Urothelium cell line (cell line): Measurements from ENCODE around the gene SELENON.

ENCODE experiments used
- DNase-seq: peaks from one replicate; pipeline ENCODE4 v3.0.0; 2011; ENCODE audit warnings: low spot score, mixed read lengths
- FAIRE-seq: peaks from 2 replicates; lab custom pipeline; 2011; peaks lifted over from hg19 to GRCh38; lab: Jason Lieb, UNC

The SELENON gene

GRCh38 chr1:25808481-25809244 is 8.7 kb downstream of the SELENON start:
- FAIRE-seq, result no peak
- no peak for DNase-seq

GRCh38 chr1:25809283-25809926 is 9.4 kb downstream of the SELENON start:
- FAIRE-seq, result no peak
- no peak for DNase-seq

- FAIRE-seq (no peak), DNase-seq (no peak)
Observed at GRCh38 chr1:25809929-25810328, 9.9 kb downstream of the SELENON start.

DNA sequence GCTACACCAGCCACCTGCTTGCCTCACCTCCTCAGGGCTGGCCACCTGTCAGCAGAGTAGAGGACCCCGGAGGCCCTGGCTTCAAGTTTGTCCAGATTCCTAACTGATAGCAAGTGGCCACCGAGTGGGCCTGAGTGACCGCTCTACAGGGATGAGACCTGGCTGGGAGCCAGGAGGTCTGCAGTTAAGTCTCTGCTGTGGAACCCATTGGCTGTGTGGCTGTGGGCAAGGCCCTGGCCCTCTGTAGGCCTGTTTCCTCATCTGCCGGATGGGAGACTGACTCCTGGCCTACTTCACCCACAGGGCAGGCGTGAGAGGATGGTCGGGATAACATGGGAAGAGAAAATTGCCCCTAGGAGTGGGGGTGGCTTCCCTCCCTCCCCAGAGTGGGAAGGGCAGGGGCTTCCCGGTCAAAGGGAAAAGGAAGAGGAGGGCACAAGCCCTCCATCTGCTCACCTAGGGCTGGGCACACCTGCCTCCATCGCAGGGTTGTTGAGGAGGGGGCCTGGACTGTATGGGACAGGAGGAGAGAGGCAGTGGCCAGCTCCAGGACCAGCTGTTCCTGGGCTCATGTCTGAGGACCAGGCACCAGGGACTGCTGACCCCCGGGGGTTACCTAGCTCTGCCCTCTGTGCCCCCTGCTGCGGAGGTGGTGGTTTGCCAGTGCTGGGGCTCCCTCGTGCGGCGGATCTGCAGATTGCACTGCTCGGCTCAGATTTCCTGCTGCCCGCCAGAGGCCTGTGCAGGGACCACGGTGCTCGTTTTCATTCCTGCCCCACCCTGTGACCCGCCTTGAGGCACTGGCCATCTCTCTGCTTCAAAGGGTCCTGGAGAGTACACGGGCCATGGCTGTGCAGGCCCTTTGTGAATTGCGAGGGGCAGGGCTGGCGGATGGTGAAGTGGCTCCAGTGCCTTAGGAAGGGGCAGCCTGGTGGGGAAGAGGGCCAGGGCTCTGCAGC is 10.6 kb downstream of the SELENON start:
- FAIRE-seq (no peak), DNase-seq (peak; percentile 76)

- FAIRE-seq, result no peak
- DNase-seq, result no peak
Observed at GRCh38 chr1:25811384-25812082, 11.5 kb downstream of the SELENON start.

DNA sequence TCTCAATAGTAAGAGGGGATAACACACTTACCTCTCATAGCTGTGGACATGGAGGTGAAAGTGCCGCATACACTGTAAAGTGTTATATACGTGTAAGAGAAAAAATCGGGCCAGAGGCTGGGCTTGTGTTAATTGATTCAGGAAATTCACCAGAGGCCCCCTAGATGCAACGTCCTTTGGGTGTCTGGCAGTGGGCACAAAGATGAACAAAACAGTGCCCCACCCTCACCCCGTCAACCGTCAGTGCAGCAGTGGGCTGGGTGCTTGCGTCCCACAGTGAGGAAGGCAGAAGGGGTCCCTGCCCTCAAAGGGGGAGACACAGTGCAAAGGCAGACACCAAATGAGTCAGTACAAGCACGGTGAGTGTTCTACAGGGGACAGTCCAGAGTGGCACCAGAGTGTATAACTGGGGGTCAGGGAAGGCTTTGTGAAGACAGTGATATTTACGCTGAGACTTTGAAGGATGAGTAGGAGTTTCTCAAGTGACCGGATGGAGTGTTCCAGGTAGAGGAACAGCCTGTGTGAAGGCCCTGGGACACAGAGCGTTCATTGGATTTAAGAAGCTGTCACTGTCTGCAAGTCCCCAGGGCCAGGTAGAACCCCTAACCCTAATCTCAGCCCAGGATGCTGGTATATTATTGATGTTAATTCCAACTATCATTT is 13.2 kb downstream of the SELENON start:
- FAIRE-seq (no peak), DNase-seq (no peak)

DNA sequence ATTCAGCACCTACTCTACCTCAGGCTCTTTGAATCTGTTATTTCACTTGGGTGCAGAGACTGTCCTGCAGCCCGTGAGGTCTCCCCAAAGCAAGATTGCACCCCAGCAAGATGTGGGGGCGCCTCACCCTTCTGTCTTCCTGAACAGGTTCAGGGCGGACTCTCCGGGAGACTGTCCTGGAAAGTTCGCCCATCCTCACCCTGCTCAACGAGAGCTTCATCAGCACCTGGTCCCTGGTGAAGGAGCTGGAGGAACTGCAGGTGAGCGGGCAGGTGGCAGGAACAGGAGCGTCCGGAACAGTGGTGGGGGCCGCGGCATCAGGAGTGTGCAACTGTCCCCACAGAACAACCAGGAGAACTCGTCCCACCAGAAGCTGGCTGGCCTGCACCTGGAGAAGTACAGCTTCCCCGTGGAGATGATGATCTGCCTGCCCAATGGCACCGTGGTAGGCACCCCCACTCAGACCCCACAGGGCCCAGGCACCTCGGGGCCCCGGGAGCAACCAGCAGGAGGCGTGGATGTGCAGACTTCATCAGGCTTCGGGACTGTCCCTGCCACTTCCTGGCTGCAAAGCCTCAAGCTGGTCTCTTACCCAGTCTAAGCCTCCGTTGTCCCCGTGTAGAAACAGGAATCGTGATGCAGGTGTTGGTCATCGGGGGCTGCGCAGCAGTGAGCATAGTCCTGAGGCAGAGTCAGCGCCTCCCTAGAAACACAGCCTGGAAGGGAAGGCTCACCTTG is 13.9 kb downstream of the SELENON start:
- FAIRE-seq, result no peak

GRCh38 chr1:25814549-25815087 is 14.6 kb downstream of the SELENON start:
- FAIRE-seq (no peak), DNase-seq (no peak)

More for the DNA sequence above, 13.9 kb downstream of the SELENON start:
- DNase-seq, result no peak

- FAIRE-seq, result no peak
- no peak for DNase-seq
Observed at GRCh38 chr1:25815208-25816111, 15.5 kb downstream of the SELENON start.

DNA sequence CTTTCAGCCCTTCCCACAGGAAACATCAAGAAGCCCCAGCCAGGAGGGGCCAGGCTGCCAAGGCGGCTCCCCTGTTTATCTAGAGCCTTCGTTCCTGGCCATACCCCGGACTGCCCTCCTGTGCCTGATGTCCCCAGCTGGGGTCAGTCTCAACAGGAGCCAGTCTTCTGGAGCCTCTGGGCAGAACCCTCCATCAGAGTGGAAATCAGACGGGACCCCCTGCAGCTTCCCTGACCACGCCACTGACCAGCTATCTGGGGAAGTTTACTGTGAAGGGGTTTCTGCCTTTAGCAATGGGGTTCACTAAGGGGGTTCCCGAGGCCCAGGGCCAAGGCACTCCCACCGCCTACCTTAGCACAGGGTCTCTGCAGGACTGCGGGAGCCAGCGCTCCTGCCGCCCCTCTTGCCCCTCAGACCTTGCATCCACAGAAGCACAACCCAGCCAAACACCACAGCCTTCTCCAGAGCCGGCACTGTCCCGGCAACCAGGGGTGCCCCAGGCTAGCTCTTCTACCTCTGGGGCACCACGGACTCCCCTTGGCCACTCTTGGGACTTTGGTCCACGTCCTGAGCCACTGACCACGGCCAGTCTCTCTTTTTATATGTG is 16.2 kb downstream of the SELENON start:
- FAIRE-seq, result no peak
- no peak for DNase-seq

DNA sequence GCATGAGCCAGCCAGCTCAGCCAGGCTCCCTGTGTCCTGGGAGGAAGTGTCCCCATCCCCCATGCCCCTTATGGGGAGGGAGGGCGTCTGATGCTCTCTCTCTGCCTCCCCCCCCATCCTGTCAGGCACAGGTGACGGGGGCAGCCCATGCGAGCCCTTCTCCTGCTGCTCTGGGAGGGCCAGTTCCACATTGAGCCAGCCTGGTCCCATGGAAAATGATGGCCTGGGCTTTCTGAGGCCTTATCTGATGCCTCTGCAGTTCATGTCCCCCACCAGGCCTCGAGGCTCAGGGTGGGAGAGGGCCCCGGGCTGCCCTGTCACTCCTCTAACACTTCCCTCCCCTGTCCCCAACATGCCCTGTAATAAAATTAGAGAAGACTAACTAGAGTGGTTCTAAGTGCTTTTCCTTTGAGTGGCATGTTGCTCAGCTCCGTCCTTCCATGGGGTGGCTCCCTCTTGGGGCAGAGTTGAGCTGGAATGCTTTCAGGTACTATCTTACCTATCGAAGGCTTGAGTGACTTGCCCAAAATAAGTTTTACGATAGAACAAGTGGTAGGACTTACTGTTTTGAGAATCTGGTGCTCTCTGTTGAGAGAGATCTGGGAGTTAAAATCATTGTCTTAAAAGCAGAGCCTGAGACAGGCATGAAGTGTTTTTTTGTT is 18.0 kb downstream of the SELENON start:
- DNase-seq, result no peak
- no peak for FAIRE-seq

- FAIRE-seq (no peak), DNase-seq (no peak)
Observed at GRCh38 chr1:25818569-25818968, 18.6 kb downstream of the SELENON start.

DNA sequence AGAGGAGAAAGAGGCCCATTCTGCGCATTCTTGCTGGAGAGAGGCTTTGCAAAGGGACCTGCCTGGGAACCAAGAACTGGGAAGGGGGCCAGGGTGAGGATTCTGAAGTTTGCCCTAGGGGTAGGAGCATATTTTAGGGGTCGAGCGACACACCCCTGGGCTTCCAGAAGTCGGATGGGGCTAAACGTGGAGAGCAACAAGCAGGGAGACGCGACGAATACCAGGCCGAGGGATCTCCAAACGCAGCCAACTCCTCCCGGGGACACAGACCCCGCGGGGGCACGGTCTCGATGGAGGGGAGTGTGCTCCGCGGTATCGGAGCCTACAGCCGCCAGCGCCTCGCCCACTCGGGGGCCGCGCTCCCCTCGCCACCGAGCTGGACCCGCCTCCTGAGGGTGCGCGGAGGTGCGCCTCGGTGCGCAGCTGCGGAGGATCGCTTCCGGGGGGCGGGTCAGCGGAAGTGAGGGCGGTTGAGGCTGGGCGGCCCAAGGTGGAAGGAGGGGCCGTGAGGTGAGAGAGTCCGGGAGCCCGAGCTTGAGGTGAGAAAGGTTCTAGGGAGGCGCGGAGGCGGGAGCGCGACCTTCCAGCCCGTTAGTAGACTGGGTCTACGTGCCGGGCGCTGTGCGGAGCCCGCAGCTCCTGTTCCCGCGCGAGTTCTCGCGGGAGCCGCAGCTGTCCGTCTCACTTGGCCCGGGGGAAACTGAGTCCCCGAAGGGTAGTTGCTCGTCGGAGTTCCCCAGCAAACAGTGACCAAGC is 19.7 kb downstream of the SELENON start, which contains the start of gene MTFR1L:
Gene MTFR1L (plus strand): TSS at position 464 of the 756 bp plus-strand sequence. CDS start 3,151 bp downstream, outside the sequence.
- FAIRE-seq, result peak; percentile 74

DNA sequence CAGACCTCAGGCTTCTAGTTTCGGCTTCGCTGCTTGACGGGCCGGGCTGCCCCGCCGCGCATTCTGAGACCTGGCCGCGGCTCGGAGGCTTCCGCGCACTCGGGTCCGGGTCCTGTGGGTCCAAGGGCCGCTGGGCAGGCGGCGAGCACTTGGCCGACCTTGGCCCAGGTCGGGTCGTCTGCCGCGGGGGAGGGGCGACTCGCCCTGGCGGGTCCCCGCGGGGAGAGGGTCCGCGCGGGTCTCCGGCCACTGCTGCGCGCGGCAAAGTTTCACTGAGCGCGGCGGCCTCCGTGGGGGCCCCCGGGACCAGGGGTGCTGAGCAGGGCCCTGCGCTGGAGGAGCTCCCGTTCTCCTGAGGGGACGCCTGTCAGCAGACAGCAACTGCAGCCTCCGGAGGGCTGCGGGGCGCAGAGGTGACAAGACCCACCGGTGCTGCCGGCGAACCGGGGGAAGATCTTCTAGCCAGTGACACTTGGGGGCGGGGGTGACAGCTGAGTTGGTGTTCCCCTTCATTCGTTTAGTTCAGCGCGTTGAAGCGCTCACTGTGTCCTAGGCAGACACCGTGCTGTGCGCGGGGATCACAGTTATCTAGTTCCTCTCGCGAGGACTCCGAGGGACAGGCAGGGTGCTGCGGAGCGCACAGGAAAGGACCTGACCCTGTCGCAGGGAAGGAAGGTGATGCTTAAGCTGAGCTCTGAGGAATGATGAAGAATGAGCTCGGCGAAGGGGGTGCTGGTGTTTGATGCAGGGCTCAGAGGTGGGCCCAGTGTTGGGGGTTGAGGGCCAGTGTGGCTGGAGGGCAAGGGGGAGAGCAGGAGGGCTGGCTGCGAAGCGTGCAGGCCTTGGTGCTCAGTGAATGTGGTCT is 20.5 kb downstream of the SELENON start:
- no peak for FAIRE-seq
- DNase-seq, result peak; percentile 72

More for the DNA sequence above, 19.7 kb downstream of the SELENON start, which contains the start of gene MTFR1L:
- peak; percentile 96 for DNase-seq

DNA sequence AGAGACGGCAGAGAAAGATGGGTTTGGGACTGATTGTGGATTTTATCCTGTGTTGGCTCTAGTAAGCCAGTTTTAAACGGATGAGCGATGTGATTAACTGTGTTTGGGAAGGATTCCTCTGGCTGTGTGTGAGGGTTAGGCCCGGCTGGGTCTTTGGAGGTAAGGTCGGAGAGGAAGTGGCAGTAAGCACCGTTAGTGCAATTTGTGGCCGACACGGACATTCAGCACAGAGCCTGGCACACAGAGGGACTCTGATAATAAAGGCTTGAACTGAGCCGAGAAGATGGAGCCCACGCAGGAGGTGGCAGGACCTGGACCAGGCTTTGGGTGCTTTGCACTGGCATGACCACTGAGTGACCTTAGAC is 21.1 kb downstream of the SELENON start:
- no peak for DNase-seq

More for the DNA sequence above, 21.1 kb downstream of the SELENON start:
- FAIRE-seq, result no peak
